SH-SY5Y (cell line): ENCODE data around the gene HGD.

Experiments
- GATA2 ChIP-seq: IDR thresholded peaks from 2 replicates; pipeline ENCODE4 v1.6.1; 2011; ENCODE audit warnings: mild to moderate bottlenecking, low read depth, low read length
- GATA3 ChIP-seq: IDR thresholded peaks from 2 replicates; pipeline ENCODE4 v1.6.1; 2011; ENCODE audit warnings: low read depth, mild to moderate bottlenecking, low read length, moderate library complexity

The HGD gene

GRCh38 chr3:120659285-120659684, 22.8 kb downstream of the HGD start:
- TF ChIP-seq GATA2 = no peak
- no peak for TF ChIP-seq GATA3

- TF ChIP-seq GATA3 (no peak), GATA2 (no peak)
These were observed 29.0 kb downstream of the HGD start for GRCh38 chr3:120652896-120653545.

DNA sequence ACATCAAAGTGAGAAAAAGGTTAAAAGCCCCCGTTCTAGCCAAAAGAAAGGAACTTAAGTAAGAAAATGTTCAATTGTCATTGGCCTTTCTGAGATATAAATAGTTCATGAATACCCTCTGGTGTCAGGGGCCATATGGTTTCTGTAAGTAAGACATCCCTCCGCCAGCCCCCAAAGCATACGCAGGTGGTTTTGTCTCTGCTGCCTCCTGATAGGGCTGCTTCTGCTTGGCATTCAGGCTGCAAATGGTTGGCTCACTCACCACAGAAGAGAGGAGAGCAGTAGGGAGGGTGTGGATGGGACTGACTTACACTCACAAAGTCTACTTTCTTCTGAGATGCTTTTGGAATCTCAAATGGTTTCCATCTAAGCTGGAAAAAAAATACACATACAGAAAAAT, 29.8 kb downstream of the HGD start:
- TF ChIP-seq GATA3 (no peak), GATA2 (no peak)

- TF ChIP-seq GATA2 = no peak
- no peak for TF ChIP-seq GATA3
These were observed 31.7 kb downstream of the HGD start for GRCh38 chr3:120650311-120650710.

DNA sequence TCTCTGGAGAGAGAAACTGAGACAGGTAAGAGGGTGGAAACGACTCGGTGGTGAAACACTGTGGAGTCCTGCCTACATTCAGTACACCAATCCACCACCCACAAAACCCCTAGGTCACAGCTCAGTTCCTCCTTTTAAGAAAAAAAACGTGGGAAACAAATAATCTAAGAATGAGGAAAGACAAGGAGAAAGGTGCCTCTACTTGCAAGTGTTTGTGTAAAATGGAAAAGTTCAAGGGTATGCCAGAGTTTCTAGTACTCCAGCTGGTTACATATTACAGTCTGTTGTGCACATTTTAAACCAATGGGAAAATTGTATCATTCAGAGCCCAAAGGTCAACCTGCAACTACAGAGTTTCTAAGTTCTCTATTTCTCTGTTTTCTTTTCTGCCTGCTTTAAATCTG, 32.2 kb downstream of the HGD start:
- no peak for TF ChIP-seq GATA3
- TF ChIP-seq GATA2 = no peak

DNA sequence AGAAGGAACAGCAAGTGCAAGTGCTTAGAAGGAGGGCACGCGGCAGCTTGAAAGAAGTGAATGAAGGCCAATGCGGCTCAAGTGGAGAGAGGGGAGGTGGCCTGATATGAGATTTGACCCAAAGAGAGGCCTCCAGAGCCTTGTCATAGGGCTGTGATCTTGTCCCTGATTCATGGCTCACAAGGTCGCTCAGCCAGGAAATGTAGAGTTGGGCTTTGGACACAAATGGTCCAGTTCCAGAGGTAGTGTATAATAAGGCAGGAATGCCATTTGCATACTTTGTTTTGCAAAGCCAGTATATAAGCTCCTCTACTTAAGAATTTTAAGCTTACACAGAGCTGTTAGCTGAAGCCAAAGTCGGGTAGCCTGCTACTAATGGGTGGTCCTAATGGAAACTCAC, 33.7 kb downstream of the HGD start:
- no peak for TF ChIP-seq GATA2
- TF ChIP-seq GATA3 = no peak

- TF ChIP-seq GATA3 (no peak), GATA2 (no peak)
These were observed 35.1 kb downstream of the HGD start for GRCh38 chr3:120646771-120647432.

GRCh38 chr3:120645083-120645845, 36.8 kb downstream of the HGD start:
- no peak for TF ChIP-seq GATA2
- no peak for TF ChIP-seq GATA3

DNA sequence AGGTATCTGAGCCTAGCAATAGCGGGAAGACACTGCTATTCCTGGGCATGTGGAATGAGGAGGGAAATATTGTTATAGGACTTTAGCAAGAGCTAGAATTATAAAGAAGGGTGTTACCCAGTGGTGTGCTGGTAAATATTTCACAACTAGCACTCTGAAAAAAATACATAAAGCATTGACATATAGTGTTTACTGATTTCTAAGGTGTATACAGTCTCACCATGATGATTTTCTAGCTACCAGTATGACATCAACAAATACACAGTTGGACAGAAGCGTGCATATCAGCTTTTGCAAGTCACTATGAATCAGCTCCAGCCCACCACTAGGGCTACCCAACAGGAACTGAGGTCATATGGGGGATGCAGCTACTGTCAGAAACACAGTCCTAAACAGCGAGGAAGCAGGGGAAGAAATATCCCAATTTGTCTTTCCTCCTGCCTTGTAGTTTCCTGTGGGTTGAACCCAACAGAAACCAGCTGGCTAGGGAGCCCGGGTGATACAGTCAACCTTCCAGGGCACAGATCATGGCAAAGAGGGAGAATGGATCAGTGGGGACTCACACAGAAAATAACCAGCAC, 39.6 kb downstream of the HGD start:
- TF ChIP-seq GATA2 (no peak), GATA3 (no peak)

- TF ChIP-seq GATA2 (no peak), GATA3 (no peak)
These were observed 40.3 kb downstream of the HGD start for GRCh38 chr3:120641696-120642246.

- TF ChIP-seq GATA3 (no peak), GATA2 (no peak)
These were observed 41.8 kb downstream of the HGD start for GRCh38 chr3:120640231-120640630.

DNA sequence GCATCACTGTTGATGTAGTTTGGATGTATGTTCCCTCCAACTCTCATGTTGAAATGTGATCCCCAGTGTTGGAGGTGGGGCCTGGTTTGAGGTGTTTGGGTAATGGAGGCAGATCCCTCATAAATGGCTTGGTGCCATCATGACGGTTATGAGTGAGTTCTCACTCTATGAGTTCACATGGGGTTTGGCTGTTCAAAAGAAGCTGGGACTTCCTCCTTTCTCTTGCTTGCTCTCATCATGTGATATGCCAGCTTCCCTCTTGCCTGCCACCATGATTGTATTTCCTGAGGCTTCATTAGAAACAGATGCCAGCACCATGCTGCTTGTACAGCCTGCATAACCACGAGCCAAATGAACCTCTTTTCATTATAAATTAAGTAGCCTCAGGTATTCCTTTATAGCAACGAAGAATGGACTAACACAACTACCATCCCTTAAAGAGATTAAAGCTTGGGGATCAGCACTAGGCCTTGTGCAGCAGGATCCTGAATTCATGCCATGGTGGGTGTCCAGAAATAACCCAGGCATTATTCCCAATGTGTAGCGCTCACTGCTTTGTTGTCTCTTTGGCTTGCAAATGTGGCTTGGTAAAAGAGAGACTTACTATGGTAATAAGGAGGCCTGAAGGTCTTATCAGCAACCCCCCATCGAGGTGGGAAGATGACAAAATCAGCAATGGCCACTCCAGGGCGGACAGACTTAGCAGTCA, 44.0 kb downstream of the HGD start:
- no peak for TF ChIP-seq GATA3
- TF ChIP-seq GATA2 = no peak

DNA sequence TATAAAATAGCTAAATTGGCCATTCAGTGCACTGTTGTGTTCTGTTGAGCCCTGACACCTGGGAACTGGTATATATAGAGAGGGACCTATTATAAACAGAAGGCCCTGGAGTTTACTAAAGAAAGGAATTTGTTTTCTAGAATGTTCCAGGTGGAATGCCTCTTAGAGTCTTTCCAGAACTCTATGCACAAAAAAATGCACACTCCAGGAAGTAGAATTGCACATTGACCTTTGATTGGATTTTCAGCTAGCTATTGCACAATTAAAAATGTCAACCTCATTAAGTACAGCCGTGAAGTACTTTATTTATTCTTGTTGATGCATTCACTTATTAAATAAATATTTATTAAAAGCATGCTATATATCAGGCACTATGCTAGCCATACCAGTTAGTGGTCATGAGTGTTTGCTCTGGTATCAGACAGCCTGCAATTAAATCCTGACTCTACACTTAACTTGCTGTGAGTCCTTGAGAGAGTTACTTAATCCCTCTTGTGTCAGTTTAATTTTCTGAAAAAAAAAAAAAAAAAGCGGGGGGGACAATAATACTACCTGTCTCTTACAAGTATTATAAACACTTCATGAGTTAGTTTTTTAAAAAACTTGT, 45.1 kb downstream of the HGD start:
- TF ChIP-seq GATA2 = no peak
- no peak for TF ChIP-seq GATA3
